OCI-LY1 (cell line): ENCODE results near the gene KCNN3.

Experiments
- H2AFZ ChIP-seq: fragments of 200-600 bp; sonication (generic), shearing (Covaris generic); 2 replicates; pipeline ENCODE4 v1.6.0; 2014; ENCODE audit warnings: antibody characterized with exemption, mild to moderate bottlenecking, low read length
- H3F3A ChIP-seq: fragments of 200-600 bp; sonication (generic), shearing (Covaris generic); 2 replicates; pipeline ENCODE4 v1.6.0; 2014; ENCODE audit warnings: mild to moderate bottlenecking, antibody characterized with exemption, low read length, moderate library complexity; ENCODE audit not compliant: insufficient read depth
- H3K27ac ChIP-seq: fragments of 200-600 bp; sonication (generic); 2 replicates; pipeline ENCODE4 v1.5.1; 2014; ENCODE audit warnings: low read length, mixed run types, mild to moderate bottlenecking, low read depth; ENCODE audit not compliant: poor library complexity, severe bottlenecking
- H3K27me3 ChIP-seq: fragments of 200-600 bp; sonication (generic); 2 replicates; pipeline ENCODE4 v1.6.0; 2014; ENCODE audit warnings: antibody characterized with exemption, mild to moderate bottlenecking, low read length, moderate library complexity; ENCODE audit not compliant: insufficient read depth
- H3K36me3 ChIP-seq: fragments of 200-600 bp; sonication (generic); 2 replicates; pipeline ENCODE4 v1.6.1; 2014; ENCODE audit warnings: mild to moderate bottlenecking, antibody characterized with exemption, low read length, moderate library complexity, mixed read lengths; ENCODE audit not compliant: insufficient read depth
- H3K4me1 ChIP-seq: fragments of 200-600 bp; sonication (generic); 2 replicates; pipeline ENCODE4 v1.5.1; 2014; ENCODE audit warnings: mild to moderate bottlenecking, low read length, moderate library complexity; ENCODE audit not compliant: insufficient read depth, severe bottlenecking
- H3K4me2 ChIP-seq: fragments of 200-600 bp; sonication (generic), shearing (Covaris generic); 2 replicates; pipeline ENCODE4 v1.6.1; 2014; ENCODE audit warnings: low read length
- H3K4me3 ChIP-seq: fragments of 200-600 bp; sonication (generic); 2 replicates; pipeline ENCODE4 v1.5.1; 2014; ENCODE audit warnings: low read length, low read depth, mild to moderate bottlenecking, mixed read lengths; ENCODE audit not compliant: poor library complexity, severe bottlenecking
- H3K79me2 ChIP-seq: fragments of 200-600 bp; shearing (Covaris generic); 2 replicates; pipeline ENCODE4 v1.6.1; 2016; ENCODE audit warnings: mixed run types, low read length, mixed read lengths; ENCODE audit not compliant: insufficient read depth
- H3K9ac ChIP-seq: fragments of 200-600 bp; sonication (generic), shearing (Covaris generic); 2 replicates; pipeline ENCODE4 v1.6.1; 2014; ENCODE audit warnings: mild to moderate bottlenecking, low read length, mixed read lengths
- H3K9me2 ChIP-seq: fragments of 200-600 bp; sonication (generic), shearing (Covaris generic); 2 replicates; pipeline ENCODE4 v1.6.1; 2014; ENCODE audit warnings: low read depth, mild to moderate bottlenecking, low read length, mixed read lengths
- H3K9me3 ChIP-seq: fragments of 200-600 bp; shearing (Covaris generic); 2 replicates; pipeline ENCODE4 v1.6.1; 2014; ENCODE audit warnings: low read length, mixed read lengths
- H4K20me1 ChIP-seq: fragments of 200-600 bp; sonication (generic), shearing (Covaris generic); 2 replicates; pipeline ENCODE4 v1.6.0; 2016; ENCODE audit warnings: mild to moderate bottlenecking, low read length; ENCODE audit not compliant: insufficient read depth
- EZH2 ChIP-seq: fragments of 200-600 bp; sonication (generic), shearing (Covaris generic); IDR thresholded peaks from 2 replicates; pipeline ENCODE4 v1.8.0; 2017; ENCODE audit warnings: borderline replicate concordance, mixed run types, mild to moderate bottlenecking, antibody characterized with exemption, low read length, moderate library complexity, mixed read lengths
- TF ChIP-seq, protein P1 (sequence below): fragments of 200-600 bp; sonication (generic), shearing (Covaris generic); IDR thresholded peaks from 2 replicates; pipeline ENCODE4 v1.5.1; 2017; ENCODE audit warnings: mild to moderate bottlenecking, antibody characterized with exemption, low read length, moderate library complexity, mixed read lengths

Gene KCNN3

DNA sequence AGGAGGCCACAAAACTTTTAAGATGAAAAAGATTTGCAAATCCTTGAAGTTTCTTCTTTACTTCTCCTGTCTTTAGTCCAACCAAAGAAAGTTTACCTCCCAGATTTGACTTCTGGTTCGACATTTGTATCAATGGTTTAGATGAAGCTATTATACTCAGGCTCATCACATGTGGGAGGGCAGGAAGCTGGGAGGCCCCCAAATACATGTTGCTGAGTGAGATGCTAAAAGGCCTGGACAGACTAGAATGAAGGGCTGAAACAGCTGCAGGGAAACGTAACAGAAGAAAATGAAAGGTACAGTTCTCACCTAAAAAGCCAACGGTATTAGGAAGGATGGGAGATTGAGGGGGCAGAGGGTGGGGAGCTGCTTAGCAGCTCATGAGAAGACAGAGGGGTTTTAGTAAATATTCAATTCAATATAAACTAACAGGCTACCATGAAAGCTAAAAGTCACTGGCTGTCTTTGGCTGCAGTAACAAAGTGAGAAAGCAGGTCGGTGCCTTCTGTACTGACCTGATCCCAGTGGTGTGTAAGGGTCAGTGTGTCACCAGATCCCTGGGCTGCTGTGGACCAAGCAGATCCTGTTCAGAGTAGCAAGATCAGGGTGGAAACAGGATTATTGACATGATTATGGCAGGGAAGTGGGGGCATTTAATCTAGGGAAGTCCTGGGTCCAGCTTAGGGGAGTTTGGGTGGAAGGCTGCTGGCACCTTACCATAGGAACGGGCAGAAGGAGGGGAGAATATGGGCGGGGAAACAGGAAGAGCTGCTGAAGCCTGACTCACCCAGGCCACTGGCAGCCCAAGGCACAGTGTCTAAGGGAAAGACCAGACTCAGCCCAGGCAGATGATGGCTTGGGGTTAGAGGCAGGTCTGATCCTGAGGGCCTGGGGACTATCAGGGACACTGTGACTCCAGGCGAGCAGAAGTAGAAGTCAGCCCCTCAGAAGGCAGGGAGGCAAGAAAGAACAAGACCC is 60.4 kb downstream of the KCNN3 start:
- Histone ChIP-seq H3K4me2 (peak overlapping the region; percentile 2; the same call in 1 of the 2 replicates), H3K9me3 (no peaks in the 10 kb centered on the region), H3K4me3 (no peak overlapping the region), H3K27ac (peak overlapping the region; percentile 50), H3K79me2 (no peaks in the 10 kb centered on the region), H2AFZ (no peak overlapping the region), H4K20me1 (no peaks in the 10 kb centered on the region), H3K36me3 (peaks cover 34% of the 10 kb centered on the region), H3F3A (no peaks in the 10 kb centered on the region), H3K27me3 (no peaks in the 10 kb centered on the region), H3K9ac (no peak overlapping the region; the same call in 1 of the 2 replicates), H3K4me1 (peaks cover 53% of the 10 kb centered on the region), H3K9me2 (no peaks in the 10 kb centered on the region)
- TF ChIP-seq EZH2: no peak
- TF ChIP-seq, protein P1, sequence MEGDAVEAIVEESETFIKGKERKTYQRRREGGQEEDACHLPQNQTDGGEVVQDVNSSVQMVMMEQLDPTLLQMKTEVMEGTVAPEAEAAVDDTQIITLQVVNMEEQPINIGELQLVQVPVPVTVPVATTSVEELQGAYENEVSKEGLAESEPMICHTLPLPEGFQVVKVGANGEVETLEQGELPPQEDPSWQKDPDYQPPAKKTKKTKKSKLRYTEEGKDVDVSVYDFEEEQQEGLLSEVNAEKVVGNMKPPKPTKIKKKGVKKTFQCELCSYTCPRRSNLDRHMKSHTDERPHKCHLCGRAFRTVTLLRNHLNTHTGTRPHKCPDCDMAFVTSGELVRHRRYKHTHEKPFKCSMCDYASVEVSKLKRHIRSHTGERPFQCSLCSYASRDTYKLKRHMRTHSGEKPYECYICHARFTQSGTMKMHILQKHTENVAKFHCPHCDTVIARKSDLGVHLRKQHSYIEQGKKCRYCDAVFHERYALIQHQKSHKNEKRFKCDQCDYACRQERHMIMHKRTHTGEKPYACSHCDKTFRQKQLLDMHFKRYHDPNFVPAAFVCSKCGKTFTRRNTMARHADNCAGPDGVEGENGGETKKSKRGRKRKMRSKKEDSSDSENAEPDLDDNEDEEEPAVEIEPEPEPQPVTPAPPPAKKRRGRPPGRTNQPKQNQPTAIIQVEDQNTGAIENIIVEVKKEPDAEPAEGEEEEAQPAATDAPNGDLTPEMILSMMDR: no peak

DNA sequence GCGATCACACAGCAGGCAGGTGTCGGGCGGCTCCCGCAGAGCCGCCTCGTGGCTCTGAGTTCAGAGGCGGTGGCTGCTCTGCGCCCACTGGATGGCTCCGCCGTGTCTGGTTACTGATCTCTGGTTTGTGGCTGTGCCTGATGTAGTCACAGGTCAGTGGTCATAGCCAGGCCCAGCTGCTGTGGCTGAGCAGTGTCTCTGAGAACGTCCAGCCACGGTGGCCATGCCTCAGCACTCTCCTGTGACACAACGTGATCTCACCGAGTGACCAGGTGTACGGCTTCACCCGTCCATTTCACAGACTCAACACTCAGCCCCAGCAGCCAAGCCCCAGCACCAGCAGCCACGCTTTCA is 61.2 kb downstream of the KCNN3 start:
- peak overlapping the region; percentile 26; the same call in 1 of the 2 replicates for H3K4me2 ChIP-seq
- no peak overlapping the region for H3K4me3 ChIP-seq
- no peaks in the 10 kb centered on the region for H4K20me1 ChIP-seq
- no peaks in the 10 kb centered on the region for H3K9me2 ChIP-seq
- no peaks in the 10 kb centered on the region for H3F3A ChIP-seq
- peak overlapping the region; percentile 52 for H3K27ac ChIP-seq
- no peaks in the 10 kb centered on the region for H3K9me3 ChIP-seq
- TF ChIP-seq, protein P1: no peak
- no peak for TF ChIP-seq EZH2
- H3K36me3 ChIP-seq: peaks cover 26% of the 10 kb centered on the region
- H3K79me2 ChIP-seq: no peaks in the 10 kb centered on the region
- no peak overlapping the region; the same call in 1 of the 2 replicates for H3K9ac ChIP-seq
- peaks cover 56% of the 10 kb centered on the region for H3K4me1 ChIP-seq
- no peaks in the 10 kb centered on the region for H3K27me3 ChIP-seq
- no peak overlapping the region for H2AFZ ChIP-seq

DNA sequence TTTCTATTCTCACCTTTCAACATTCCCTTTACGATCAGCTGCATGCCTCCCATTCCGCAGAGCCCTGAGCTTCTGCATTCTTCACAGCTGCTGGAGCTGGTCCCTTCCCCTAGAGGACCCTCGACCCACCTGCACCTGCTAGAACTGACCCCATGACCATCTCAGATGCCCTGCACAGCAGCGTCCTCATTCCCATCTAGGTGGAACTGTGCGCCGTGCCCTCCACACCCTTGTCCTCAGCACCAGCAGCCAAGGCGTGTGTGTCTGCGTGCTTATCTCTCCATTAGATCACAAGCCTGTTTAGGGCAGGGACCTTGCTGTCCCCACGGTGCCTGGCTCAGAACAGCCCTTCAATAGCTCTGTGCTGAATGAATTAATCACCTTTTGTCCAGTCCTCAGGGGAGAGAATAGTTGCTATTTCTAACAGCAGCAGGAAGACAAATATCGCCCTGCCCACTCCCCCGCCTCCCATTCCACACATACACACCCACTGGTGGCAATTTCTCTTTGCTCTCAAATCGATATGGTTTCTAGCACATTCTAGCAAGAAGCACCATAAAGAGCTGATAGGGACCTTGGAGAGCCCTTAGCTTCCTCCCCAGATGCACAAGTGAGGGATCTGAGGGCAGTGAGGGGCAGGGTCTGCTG is 61.7 kb downstream of the KCNN3 start:
- Histone ChIP-seq H3K9me3 (no peaks in the 10 kb centered on the region), H3K4me3 (no peak overlapping the region), H2AFZ (no peak overlapping the region), H3K9me2 (no peaks in the 10 kb centered on the region), H3K36me3 (peaks cover 25% of the 10 kb centered on the region), H3K27me3 (no peaks in the 10 kb centered on the region), H3K27ac (peak overlapping the region; percentile 52), H3K9ac (no peak overlapping the region; the same call in 1 of the 2 replicates), H4K20me1 (no peaks in the 10 kb centered on the region), H3K79me2 (no peaks in the 10 kb centered on the region), H3K4me2 (peak overlapping the region; percentile 26; the same call in 1 of the 2 replicates), H3F3A (no peaks in the 10 kb centered on the region), H3K4me1 (peaks cover 61% of the 10 kb centered on the region)
- TF ChIP-seq EZH2: no peak
- TF ChIP-seq, protein P1: no peak
